WERI-Rb-1 (cell line): ENCODE results near the gene MED25.
A peak's percentile ranks its signal among the peaks of the same experiment; 100 is the strongest.

Source experiments
- DNase-seq: peaks from one replicate; pipeline ENCODE4 v3.0.0-alpha.2; 2020
- H3K27ac ChIP-seq: fragments of 250-450 bp; sonication (Bioruptor Pico); 2 replicates; pipeline ENCODE4 v1.5.1; 2020; ENCODE audit warnings: mild to moderate bottlenecking, moderate library complexity
- H3K27me3 ChIP-seq: fragments of 250-450 bp; sonication (Bioruptor Pico); 2 replicates; pipeline ENCODE4 v1.5.1; 2021; ENCODE audit warnings: mild to moderate bottlenecking, low read depth, moderate library complexity; ENCODE audit not compliant: insufficient read depth, severe bottlenecking
- H3K36me3 ChIP-seq: fragments of 250-450 bp; sonication (Bioruptor Pico); 2 replicates; pipeline ENCODE4 v1.5.1; 2020; ENCODE audit warnings: mild to moderate bottlenecking, moderate library complexity
- H3K4me3 ChIP-seq: 2 replicates; pipeline ENCODE4 v1.5.1; 2011; ENCODE audit warnings: low read depth, mild to moderate bottlenecking, control low read depth, low read length
- H3K9me3 ChIP-seq: fragments of 250-450 bp; sonication (Bioruptor Pico); 2 replicates; pipeline ENCODE4 v1.5.1; 2021; ENCODE audit warnings: mild to moderate bottlenecking, moderate library complexity; ENCODE audit not compliant: severe bottlenecking
- CTCF ChIP-seq: IDR thresholded peaks from 2 replicates; pipeline ENCODE4 v1.5.1; 2011; ENCODE audit warnings: low read depth, mild to moderate bottlenecking, control low read depth, inconsistent platforms, low read length

Gene MED25

GRCh38 chr19:49870309-49870901 is 52.3 kb downstream of the MED25 start:
- TF ChIP-seq CTCF: no peak
- Histone ChIP-seq H3K4me3 (peak overlapping the region; percentile 63), H3K36me3 (peaks cover 14% of the 10 kb centered on the region), H3K9me3 (no peaks in the 10 kb centered on the region), H3K27ac (peak overlapping the region; percentile 82), H3K27me3 (no peaks in the 10 kb centered on the region)
- DNase-seq: no peak

GRCh38 chr19:49871349-49871985 is 53.4 kb downstream of the MED25 start:
- no peaks in the 10 kb centered on the region for H3K9me3 ChIP-seq
- TF ChIP-seq CTCF: no peak
- no peak overlapping the region for H3K27ac ChIP-seq

DNA sequence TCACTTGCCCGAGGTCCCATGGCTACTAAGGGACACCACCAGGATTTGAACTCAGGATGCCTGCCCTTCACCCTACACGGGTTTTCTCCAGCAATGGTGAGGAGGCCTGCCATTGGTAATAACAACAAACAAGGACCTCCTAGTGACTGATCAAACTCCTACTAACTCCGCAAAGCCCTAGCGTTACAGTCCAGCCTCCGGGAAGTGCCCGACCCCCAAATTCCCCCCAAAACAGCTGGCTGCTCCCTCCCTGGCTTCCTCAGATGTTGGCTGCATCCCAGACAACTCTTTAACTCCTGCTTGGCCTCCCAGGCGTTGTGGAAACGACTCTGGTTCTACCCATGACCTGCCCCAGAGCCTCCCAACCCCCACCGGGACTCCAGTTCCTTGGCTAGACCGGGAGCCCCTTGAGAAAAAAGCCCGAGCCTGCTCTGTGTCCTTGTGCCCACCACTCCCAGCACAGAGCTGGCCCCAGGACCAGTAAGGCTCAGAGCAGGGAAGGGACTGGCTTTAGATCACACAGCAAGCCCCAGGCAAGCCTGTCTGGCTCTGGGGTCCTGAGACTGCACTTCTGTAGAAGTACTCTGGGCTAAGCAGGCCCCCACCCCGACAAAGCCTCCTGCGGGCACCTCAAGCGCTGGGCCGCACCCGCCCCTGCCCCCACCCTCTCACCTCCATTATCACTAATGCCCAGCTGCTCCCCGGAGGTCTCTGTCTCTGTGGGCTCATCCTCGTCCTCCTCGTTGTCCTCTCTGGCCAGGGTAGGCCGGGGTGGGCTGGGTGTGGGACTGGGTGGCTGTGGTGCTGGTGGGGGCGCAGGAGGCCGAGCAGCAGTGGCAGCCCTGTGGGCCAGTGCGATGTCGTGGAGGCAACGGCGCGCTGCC is 54.4 kb downstream of the MED25 start:
- no peaks in the 10 kb centered on the region for H3K9me3 ChIP-seq
- H3K27me3 ChIP-seq: no peaks in the 10 kb centered on the region
- peaks cover 6% of the 10 kb centered on the region for H3K36me3 ChIP-seq
- H3K27ac ChIP-seq: no peak overlapping the region
- no peak overlapping the region for H3K4me3 ChIP-seq
- no peak for TF ChIP-seq CTCF
- no peak for DNase-seq

More at GRCh38 chr19:49871349-49871985, 53.4 kb downstream of the MED25 start:
- Histone ChIP-seq H3K4me3 (no peak overlapping the region), H3K27me3 (no peaks in the 10 kb centered on the region), H3K36me3 (peaks cover 8% of the 10 kb centered on the region)
- no peak for DNase-seq

DNA sequence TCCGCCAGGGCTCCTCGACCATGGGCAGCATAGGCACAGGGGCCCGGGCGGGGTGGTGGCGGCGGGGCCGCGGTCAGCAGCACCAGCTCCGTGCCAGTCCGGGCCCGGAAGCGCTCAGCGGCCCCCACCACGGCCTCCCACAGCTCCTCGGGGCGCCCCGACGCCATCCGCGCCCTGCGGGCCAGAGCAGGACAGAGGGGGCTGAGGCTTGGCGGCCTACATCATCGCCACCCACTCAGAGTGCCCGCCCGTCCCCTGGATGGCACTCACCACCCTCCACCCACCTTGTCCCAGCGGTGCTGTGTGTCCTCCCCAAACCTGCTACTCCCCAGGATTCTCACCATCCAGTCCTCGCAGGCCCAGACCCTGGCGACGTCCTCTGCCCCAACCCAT is 55.0 kb downstream of the MED25 start:
- Histone ChIP-seq H3K27ac (no peak overlapping the region), H3K27me3 (no peaks in the 10 kb centered on the region), H3K36me3 (peaks cover 6% of the 10 kb centered on the region), H3K4me3 (no peak overlapping the region), H3K9me3 (no peaks in the 10 kb centered on the region)
- DNase-seq: no peak
- no peak for TF ChIP-seq CTCF

GRCh38 chr19:49873834-49874233 is 55.7 kb downstream of the MED25 start:
- Histone ChIP-seq H3K36me3 (peaks cover 6% of the 10 kb centered on the region), H3K27ac (no peak overlapping the region), H3K9me3 (no peaks in the 10 kb centered on the region), H3K4me3 (no peak overlapping the region), H3K27me3 (no peaks in the 10 kb centered on the region)
- no peak for TF ChIP-seq CTCF
- no peak for DNase-seq
